ENCODE results near the gene RPS15A.
"Not testable (repeated sequence)": the region's sequence is repeated elsewhere in the genome, so short reads cannot be mapped to it uniquely, and the experiment has no call there.

- TF ChIP-seq CTCF (IDR thresholded peaks at IDR 0.05; ENCODE audit: poor library complexity, severe bottlenecking); RAD21 (conservative IDR thresholded peaks at IDR 0.05); SMC3 (conservative IDR thresholded peaks at IDR 0.05; ENCODE audit: poor library complexity); TAF1 (IDR thresholded peaks at IDR 0.05; ENCODE audit: low read depth); EZH2 (IDR thresholded peaks at IDR 0.05; ENCODE audit: borderline replicate concordance, insufficient read depth, low read length, poor library complexity, severe bottlenecking): not testable (repeated sequence)
Measured at GRCh38 chr16:18762713-18763112, 27.4 kb downstream of the RPS15A start.
